ENCODE results near the gene MRPL17. TPM values are rescaled to one million over a fixed set of nuclear protein-coding genes. Genes with fewer than 3 reads are reported as not detected.

MRPL17 gene
- total RNA-seq, 1 donor, result 29.7 TPM

GRCh38 chr11:6650980-6651379 lies 32.2 kb downstream of the MRPL17 start:
- Histone ChIP-seq H3K4me2 (ENCODE audit: insufficient read depth, low read length) (no peak overlapping the region), H3K9me3 (ENCODE audit: low read depth, low read length) (no peaks in the 10 kb centered on the region), H3K27me3 (ENCODE audit: insufficient read depth, low read length) (peaks cover 77% of the 10 kb centered on the region), H4K20me1 (ENCODE audit: insufficient read depth, low read length) (no peaks in the 10 kb centered on the region), H3K4me3 (ENCODE audit: insufficient read depth, low read length) (no peak overlapping the region), H3K4me1 (ENCODE audit: insufficient read depth, low read length) (peaks cover 9% of the 10 kb centered on the region), H2AFZ (ENCODE audit: low read length) (no peak overlapping the region), H3K79me2 (ENCODE audit: insufficient read depth, low read length) (no peaks in the 10 kb centered on the region), H3K36me3 (ENCODE audit: insufficient read depth, low read length) (no peaks in the 10 kb centered on the region), H3K27ac (ENCODE audit: low read depth, low read length) (no peak overlapping the region)
- DNase-seq (ENCODE audit: insufficient read length, low spot score, missing footprints), result no peak
- TF ChIP-seq CTCF (IDR thresholded peaks at IDR 0.05; ENCODE audit: extremely low read depth, low read depth, low read length), result no peak

DNA sequence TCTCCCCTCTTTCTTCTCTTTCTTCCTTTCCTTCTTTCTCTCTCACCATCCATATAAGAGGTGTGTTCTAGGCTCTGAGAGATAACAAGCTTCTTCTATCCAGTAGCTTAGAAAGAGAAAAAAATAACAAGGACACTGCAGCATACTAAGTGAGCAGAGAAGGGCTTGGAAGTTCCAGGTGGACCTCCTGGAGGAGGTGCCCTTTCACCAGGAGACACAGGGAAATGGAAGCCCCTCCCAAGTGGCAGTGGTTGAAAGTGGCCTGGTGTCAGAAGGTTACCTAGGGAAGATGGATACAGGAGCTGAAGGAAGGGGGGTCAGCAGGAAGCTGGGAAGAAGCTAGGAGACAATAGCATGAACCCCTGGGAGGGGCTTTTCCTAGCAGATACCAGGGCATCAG lies 33.0 kb downstream of the MRPL17 start:
- Histone ChIP-seq H3K4me3 (ENCODE audit: insufficient read depth, low read length) (no peak overlapping the region), H3K4me2 (ENCODE audit: insufficient read depth, low read length) (no peak overlapping the region), H3K79me2 (ENCODE audit: insufficient read depth, low read length) (no peaks in the 10 kb centered on the region), H3K27ac (ENCODE audit: low read depth, low read length) (no peak overlapping the region), H3K36me3 (ENCODE audit: insufficient read depth, low read length) (no peaks in the 10 kb centered on the region), H3K9me3 (ENCODE audit: low read depth, low read length) (no peaks in the 10 kb centered on the region), H3K27me3 (ENCODE audit: insufficient read depth, low read length) (peaks cover 81% of the 10 kb centered on the region), H3K4me1 (ENCODE audit: insufficient read depth, low read length) (peaks cover 12% of the 10 kb centered on the region), H4K20me1 (ENCODE audit: insufficient read depth, low read length) (no peaks in the 10 kb centered on the region), H2AFZ (ENCODE audit: low read length) (no peak overlapping the region)
- TF ChIP-seq CTCF (IDR thresholded peaks at IDR 0.05; ENCODE audit: extremely low read depth, low read depth, low read length), result no peak
- no peak for DNase-seq (ENCODE audit: insufficient read length, low spot score, missing footprints)

- no peak overlapping the region for H3K27ac ChIP-seq (ENCODE audit: low read depth, low read length)
- H3K36me3 ChIP-seq (ENCODE audit: insufficient read depth, low read length), result no peaks in the 10 kb centered on the region
- no peak overlapping the region for H3K4me3 ChIP-seq (ENCODE audit: insufficient read depth, low read length)
- TF ChIP-seq CTCF (IDR thresholded peaks at IDR 0.05; ENCODE audit: extremely low read depth, low read depth, low read length), result no peak
- peaks cover 79% of the 10 kb centered on the region for H3K27me3 ChIP-seq (ENCODE audit: insufficient read depth, low read length)
- no peaks in the 10 kb centered on the region for H3K9me3 ChIP-seq (ENCODE audit: low read depth, low read length)
- peaks cover 12% of the 10 kb centered on the region for H3K4me1 ChIP-seq (ENCODE audit: insufficient read depth, low read length)
- H3K4me2 ChIP-seq (ENCODE audit: insufficient read depth, low read length), result no peak overlapping the region
- no peak for DNase-seq (ENCODE audit: insufficient read length, low spot score, missing footprints)
- no peaks in the 10 kb centered on the region for H3K79me2 ChIP-seq (ENCODE audit: insufficient read depth, low read length)
- no peaks in the 10 kb centered on the region for H4K20me1 ChIP-seq (ENCODE audit: insufficient read depth, low read length)
- H2AFZ ChIP-seq (ENCODE audit: low read length), result no peak overlapping the region
These were observed 34.6 kb downstream of the MRPL17 start for GRCh38 chr11:6648501-6648900.

DNA sequence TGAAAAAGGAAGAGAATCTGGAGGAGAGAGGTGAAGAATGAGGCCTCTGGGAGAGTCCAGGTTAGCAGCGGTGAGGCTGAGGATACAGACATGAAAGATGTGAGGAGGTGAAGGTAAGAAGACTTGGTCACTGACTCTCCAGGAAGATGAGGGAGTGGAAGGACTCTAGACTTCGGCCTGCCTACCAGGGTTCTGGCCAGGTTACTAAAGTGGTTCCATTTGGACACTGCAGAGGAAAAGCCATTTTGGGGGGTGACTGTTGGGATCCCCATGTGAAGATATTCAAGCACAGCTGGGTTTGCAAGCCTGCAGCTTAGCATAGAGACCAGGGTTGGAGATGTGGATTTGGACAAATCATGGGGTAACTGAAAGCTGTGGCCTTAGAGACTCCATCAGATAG lies 35.3 kb downstream of the MRPL17 start:
- no peaks in the 10 kb centered on the region for H3K79me2 ChIP-seq (ENCODE audit: insufficient read depth, low read length)
- H3K27ac ChIP-seq (ENCODE audit: low read depth, low read length), result no peak overlapping the region
- H3K4me2 ChIP-seq (ENCODE audit: insufficient read depth, low read length), result no peak overlapping the region
- H3K4me1 ChIP-seq (ENCODE audit: insufficient read depth, low read length), result peaks cover 12% of the 10 kb centered on the region
- H3K36me3 ChIP-seq (ENCODE audit: insufficient read depth, low read length), result no peaks in the 10 kb centered on the region
- no peak for DNase-seq (ENCODE audit: insufficient read length, low spot score, missing footprints)
- no peak overlapping the region for H3K4me3 ChIP-seq (ENCODE audit: insufficient read depth, low read length)
- TF ChIP-seq CTCF (IDR thresholded peaks at IDR 0.05; ENCODE audit: extremely low read depth, low read depth, low read length), result no peak
- no peaks in the 10 kb centered on the region for H3K9me3 ChIP-seq (ENCODE audit: low read depth, low read length)
- H2AFZ ChIP-seq (ENCODE audit: low read length), result no peak overlapping the region
- H4K20me1 ChIP-seq (ENCODE audit: insufficient read depth, low read length), result no peaks in the 10 kb centered on the region
- peaks cover 81% of the 10 kb centered on the region for H3K27me3 ChIP-seq (ENCODE audit: insufficient read depth, low read length)
